ENCODE results near the gene CAVIN3.
A peak's percentile ranks its signal among the peaks of the same experiment; 100 is the strongest.
"Not testable (repeated sequence)": the region's sequence is repeated elsewhere in the genome, so short reads cannot be mapped to it uniquely, and the experiment has no call there.

CAVIN3 gene

GRCh38 chr11:6298605-6299004 lies 21.7 kb downstream of the CAVIN3 start:
- DNase-seq (ENCODE audit: low spot score) = no peak
- TF ChIP-seq, protein P1, sequence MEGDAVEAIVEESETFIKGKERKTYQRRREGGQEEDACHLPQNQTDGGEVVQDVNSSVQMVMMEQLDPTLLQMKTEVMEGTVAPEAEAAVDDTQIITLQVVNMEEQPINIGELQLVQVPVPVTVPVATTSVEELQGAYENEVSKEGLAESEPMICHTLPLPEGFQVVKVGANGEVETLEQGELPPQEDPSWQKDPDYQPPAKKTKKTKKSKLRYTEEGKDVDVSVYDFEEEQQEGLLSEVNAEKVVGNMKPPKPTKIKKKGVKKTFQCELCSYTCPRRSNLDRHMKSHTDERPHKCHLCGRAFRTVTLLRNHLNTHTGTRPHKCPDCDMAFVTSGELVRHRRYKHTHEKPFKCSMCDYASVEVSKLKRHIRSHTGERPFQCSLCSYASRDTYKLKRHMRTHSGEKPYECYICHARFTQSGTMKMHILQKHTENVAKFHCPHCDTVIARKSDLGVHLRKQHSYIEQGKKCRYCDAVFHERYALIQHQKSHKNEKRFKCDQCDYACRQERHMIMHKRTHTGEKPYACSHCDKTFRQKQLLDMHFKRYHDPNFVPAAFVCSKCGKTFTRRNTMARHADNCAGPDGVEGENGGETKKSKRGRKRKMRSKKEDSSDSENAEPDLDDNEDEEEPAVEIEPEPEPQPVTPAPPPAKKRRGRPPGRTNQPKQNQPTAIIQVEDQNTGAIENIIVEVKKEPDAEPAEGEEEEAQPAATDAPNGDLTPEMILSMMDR (IDR thresholded peaks at IDR 0.05; ENCODE audit: extremely low read depth, missing control alignments) = peak; percentile 49

- DNase-seq (ENCODE audit: low spot score) = no peak
Measured at GRCh38 chr11:6297831-6298230, 22.5 kb downstream of the CAVIN3 start.

DNA sequence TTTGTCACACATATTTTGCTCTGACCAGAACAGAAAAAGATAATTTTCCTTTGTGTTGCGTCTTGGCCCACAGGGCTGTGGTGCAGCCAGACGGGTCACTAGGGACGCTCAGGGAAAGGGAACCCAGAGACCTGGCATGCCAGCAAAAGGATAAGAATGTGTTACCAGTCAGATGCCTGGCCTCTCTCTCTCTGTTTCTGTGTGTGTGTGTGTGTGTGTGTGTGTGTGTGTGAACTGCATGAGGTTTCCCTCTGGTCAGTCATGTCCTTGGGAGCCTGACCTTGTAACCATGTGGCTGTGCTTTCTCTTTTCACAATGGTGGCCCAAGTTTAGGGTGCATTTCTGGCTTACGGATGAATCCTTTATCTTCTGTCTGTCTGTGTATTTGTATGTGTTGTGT lies 35.3 kb downstream of the CAVIN3 start:
- no peak for DNase-seq (ENCODE audit: low spot score)
- TF ChIP-seq, protein P1 (IDR thresholded peaks at IDR 0.05; ENCODE audit: extremely low read depth, missing control alignments) = no peak

More at GRCh38 chr11:6297831-6298230, 22.5 kb downstream of the CAVIN3 start:
- TF ChIP-seq, protein P1 (IDR thresholded peaks at IDR 0.05; ENCODE audit: extremely low read depth, missing control alignments) = peak; percentile 19

DNA sequence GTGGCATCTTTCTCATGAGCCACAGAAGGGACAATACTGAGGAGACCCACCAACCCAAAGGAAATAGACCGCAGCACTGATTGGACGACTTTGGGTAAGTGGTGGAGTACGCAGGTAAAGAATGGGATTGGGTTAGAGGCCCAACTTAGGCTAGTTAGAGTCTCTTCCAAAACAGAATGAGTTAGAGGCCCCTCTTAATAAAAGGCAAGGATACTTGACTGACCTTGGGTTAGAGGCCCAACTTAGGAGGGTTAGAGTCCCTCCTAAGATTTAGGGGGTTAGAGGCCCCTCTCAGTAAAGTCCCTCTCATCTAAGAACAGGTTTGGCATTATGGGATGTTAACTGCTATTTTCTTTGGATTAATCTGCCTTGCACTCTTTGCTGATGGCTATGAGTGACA lies 36.1 kb downstream of the CAVIN3 start:
- TF ChIP-seq, protein P1 (IDR thresholded peaks at IDR 0.05; ENCODE audit: extremely low read depth, missing control alignments) = no peak
- DNase-seq (ENCODE audit: low spot score) = no peak

DNA sequence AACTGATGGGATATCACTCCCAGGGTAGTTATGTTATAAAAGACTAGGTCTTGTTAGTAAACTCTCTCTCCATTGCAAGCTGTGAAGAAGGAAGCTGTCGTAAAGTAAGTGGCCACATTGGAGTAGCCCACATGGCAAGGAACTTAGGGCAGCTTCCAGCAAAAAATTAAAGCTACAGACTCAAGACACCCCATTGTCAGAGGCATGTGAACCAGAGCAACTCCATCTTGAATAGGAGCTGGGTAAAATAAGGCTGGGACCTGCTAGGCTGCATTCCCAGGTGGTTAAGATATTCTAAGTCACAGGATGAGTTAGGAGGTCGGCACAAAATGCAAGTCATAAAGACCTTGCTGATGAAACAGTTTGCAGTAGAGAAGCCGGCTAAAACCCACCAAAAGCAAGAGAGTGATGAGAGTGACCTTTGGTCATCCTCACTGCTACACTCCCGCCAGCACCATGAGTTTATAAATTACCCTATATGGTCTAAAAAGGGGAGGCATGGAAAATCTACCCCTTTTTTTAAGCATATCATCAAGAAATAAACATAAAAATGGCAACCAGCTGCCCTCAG lies 36.8 kb downstream of the CAVIN3 start:
- no peak for DNase-seq (ENCODE audit: low spot score)
- TF ChIP-seq, protein P1 (IDR thresholded peaks at IDR 0.05; ENCODE audit: extremely low read depth, missing control alignments) = no peak

DNA sequence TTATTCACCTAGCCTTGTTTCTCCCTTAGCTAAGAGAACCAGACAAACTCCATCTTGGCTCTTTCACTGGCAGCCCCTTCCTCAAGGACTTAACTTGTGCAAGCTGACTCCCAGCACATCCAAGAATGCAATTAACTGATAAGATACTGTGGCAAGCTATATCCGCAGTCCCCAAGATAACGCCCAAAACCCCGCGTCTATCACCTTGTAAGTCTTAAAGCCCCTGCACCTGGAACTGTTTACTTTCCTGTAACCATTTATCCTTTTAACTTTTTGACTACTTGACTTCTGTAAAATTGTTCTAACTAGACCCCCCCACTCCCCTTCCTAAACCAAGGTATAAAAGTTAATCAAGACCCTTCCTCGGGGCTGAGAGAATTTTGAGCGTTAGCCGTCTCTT lies 39.5 kb downstream of the CAVIN3 start:
- not testable (repeated sequence) for DNase-seq (ENCODE audit: low spot score)

DNA sequence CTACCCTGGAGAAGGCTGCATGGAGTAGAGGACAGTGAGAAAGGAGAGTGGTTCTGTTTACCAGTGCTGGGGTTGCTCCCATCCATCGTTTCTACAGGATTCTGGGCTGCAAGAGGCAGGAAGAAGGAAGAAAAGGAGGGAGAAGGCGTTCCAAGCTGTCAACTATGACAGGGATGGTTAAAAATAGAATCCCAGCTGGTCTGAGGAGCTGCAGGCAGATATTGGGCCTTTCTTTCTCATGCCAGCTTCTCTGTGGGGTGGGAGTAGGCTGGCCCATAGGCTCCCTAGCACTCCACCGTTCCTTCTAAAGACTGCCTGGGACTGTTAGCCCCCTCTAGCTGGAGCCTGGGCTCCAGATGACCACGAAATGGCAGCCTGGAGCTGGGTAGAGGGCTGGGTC lies 47.1 kb downstream of the CAVIN3 start:
- TF ChIP-seq, protein P1 (IDR thresholded peaks at IDR 0.05; ENCODE audit: extremely low read depth, missing control alignments) = no peak
- DNase-seq (ENCODE audit: low spot score) = no peak

DNA sequence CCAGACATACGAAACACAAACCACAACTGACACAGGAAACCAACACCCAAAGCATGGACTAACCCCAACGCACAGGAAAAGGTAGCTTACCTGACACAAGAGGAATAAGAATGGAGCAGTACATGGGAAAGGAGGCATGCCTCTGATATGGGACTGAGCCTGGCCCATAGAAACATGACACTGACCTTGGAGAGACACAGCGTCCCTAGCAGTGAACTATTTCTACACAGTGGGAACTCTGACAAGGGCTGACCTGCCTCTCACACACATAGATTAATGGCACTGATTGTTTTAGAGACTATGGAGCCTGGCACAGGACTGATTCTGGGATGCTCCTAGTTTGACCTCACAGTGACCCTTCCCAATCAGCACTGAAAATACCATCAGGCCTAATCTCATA lies 48.7 kb downstream of the CAVIN3 start:
- TF ChIP-seq, protein P1 (IDR thresholded peaks at IDR 0.05; ENCODE audit: extremely low read depth, missing control alignments) = no peak
- DNase-seq (ENCODE audit: low spot score) = no peak

Data from GM20000 (cell line).